MM.1S (cell line): Measurements from ENCODE around the gene TTLL11.

Source experiments
- DNase-seq: peaks from one replicate; pipeline ENCODE4 v3.0.0-alpha.2; 2015
- H2AFZ ChIP-seq: fragments of 300-600 bp; sonication (generic); 2 replicates; pipeline ENCODE4 v1.6.0; 2016; ENCODE audit warnings: antibody characterized with exemption, low read length
- H3F3A ChIP-seq: fragments of 300-600 bp; sonication (generic); 2 replicates; pipeline ENCODE4 v1.6.1; 2016; ENCODE audit warnings: mild to moderate bottlenecking, antibody characterized with exemption, low read length, moderate library complexity, mixed read lengths; ENCODE audit not compliant: insufficient read depth
- H3K27ac ChIP-seq: fragments of 300-600 bp; sonication (generic); 2 replicates; pipeline ENCODE4 v1.5.1; 2016; ENCODE audit warnings: mild to moderate bottlenecking, low read length
- H3K27me3 ChIP-seq: fragments of 300-600 bp; sonication (generic); replicated peaks from 2 replicates; pipeline ENCODE4 v1.6.0; 2016; ENCODE audit warnings: low read length; ENCODE audit not compliant: insufficient read depth
- H3K36me3 ChIP-seq: fragments of 300-600 bp; sonication (generic); replicated peaks from 2 replicates; pipeline ENCODE4 v1.6.1; 2016; ENCODE audit warnings: mild to moderate bottlenecking, low read length, mixed read lengths; ENCODE audit not compliant: insufficient read depth
- H3K4me1 ChIP-seq: fragments of 300-600 bp; sonication (generic); 2 replicates; pipeline ENCODE4 v1.6.1; 2016; ENCODE audit warnings: low read length, mixed read lengths
- H3K4me2 ChIP-seq: fragments of 300-600 bp; sonication (generic); 2 replicates; pipeline ENCODE4 v1.6.0; 2016; ENCODE audit warnings: low read depth, low read length
- H3K4me3 ChIP-seq: fragments of 300-600 bp; sonication (generic); 2 replicates; pipeline ENCODE4 v1.5.1; 2016; ENCODE audit warnings: low read length, mixed read lengths
- H3K79me2 ChIP-seq: fragments of 300-600 bp; sonication (generic); 2 replicates; pipeline ENCODE4 v1.6.1; 2016; ENCODE audit warnings: mixed run types, low read length, mixed read lengths
- H3K9ac ChIP-seq: fragments of 300-600 bp; sonication (generic); 2 replicates; pipeline ENCODE4 v1.6.1; 2016; ENCODE audit warnings: low read length, mixed read lengths
- H3K9me2 ChIP-seq: fragments of 300-600 bp; sonication (generic); replicated peaks from 2 replicates; pipeline ENCODE4 v1.6.1; 2016; ENCODE audit warnings: mild to moderate bottlenecking, low read length, mixed read lengths; ENCODE audit not compliant: insufficient read depth
- H3K9me3 ChIP-seq: fragments of 300-600 bp; sonication (generic); replicated peaks from 2 replicates; pipeline ENCODE4 v1.6.1; 2016; ENCODE audit warnings: mild to moderate bottlenecking, low read length, mixed read lengths; ENCODE audit not compliant: insufficient read depth
- H4K20me1 ChIP-seq: fragments of 300-600 bp; sonication (generic); 2 replicates; pipeline ENCODE4 v1.6.1; 2016; ENCODE audit warnings: mild to moderate bottlenecking, low read length, moderate library complexity, mixed read lengths; ENCODE audit not compliant: insufficient read depth
- EZH2 ChIP-seq: fragments of 300-600 bp; sonication (generic); optimal IDR thresholded peaks from 2 replicates; pipeline ENCODE3; 2017; ENCODE audit warnings: low read depth, mild to moderate bottlenecking, antibody characterized with exemption, low read length, mixed read lengths
- EZH2phosphoT487 ChIP-seq: fragments of 300-600 bp; sonication (generic); IDR thresholded peaks from 2 replicates; pipeline ENCODE4 v1.6.1; 2018; ENCODE audit warnings: antibody characterized with exemption, low read length
- TF ChIP-seq, protein P1 (sequence below): fragments of 300-600 bp; sonication (generic); IDR thresholded peaks from 2 replicates; pipeline ENCODE4 v1.5.1; 2016; ENCODE audit warnings: antibody characterized with exemption, low read length, mixed read lengths

Gene TTLL11

GRCh38 chr9:121992571-121993212 lies 100.4 kb downstream of the TTLL11 start:
- no peaks in the 10 kb centered on the region for H3K27me3 ChIP-seq
- peak; percentile 77 for DNase-seq
- no peak overlapping the region for H3K9ac ChIP-seq
- no peak overlapping the region for H2AFZ ChIP-seq
- no peak overlapping the region for H3K4me2 ChIP-seq
- H3K4me3 ChIP-seq, result no peak overlapping the region
- H3K4me1 ChIP-seq, result no peaks in the 10 kb centered on the region
- H3F3A ChIP-seq, result no peaks in the 10 kb centered on the region
- no peaks in the 10 kb centered on the region for H3K36me3 ChIP-seq
- H4K20me1 ChIP-seq, result no peaks in the 10 kb centered on the region
- H3K27ac ChIP-seq, result no peak overlapping the region
- H3K79me2 ChIP-seq, result no peaks in the 10 kb centered on the region
- H3K9me3 ChIP-seq, result no peaks in the 10 kb centered on the region
- H3K9me2 ChIP-seq, result no peaks in the 10 kb centered on the region
- TF ChIP-seq, protein P1, sequence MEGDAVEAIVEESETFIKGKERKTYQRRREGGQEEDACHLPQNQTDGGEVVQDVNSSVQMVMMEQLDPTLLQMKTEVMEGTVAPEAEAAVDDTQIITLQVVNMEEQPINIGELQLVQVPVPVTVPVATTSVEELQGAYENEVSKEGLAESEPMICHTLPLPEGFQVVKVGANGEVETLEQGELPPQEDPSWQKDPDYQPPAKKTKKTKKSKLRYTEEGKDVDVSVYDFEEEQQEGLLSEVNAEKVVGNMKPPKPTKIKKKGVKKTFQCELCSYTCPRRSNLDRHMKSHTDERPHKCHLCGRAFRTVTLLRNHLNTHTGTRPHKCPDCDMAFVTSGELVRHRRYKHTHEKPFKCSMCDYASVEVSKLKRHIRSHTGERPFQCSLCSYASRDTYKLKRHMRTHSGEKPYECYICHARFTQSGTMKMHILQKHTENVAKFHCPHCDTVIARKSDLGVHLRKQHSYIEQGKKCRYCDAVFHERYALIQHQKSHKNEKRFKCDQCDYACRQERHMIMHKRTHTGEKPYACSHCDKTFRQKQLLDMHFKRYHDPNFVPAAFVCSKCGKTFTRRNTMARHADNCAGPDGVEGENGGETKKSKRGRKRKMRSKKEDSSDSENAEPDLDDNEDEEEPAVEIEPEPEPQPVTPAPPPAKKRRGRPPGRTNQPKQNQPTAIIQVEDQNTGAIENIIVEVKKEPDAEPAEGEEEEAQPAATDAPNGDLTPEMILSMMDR, result peak; percentile 83
- no peak for TF ChIP-seq EZH2

GRCh38 chr9:121991307-121991661 lies 101.8 kb downstream of the TTLL11 start:
- Histone ChIP-seq H3F3A (no peaks in the 10 kb centered on the region), H3K27me3 (no peaks in the 10 kb centered on the region), H4K20me1 (no peaks in the 10 kb centered on the region), H3K9ac (no peak overlapping the region), H2AFZ (no peak overlapping the region), H3K4me1 (no peaks in the 10 kb centered on the region), H3K36me3 (no peaks in the 10 kb centered on the region), H3K9me3 (no peaks in the 10 kb centered on the region), H3K4me2 (no peak overlapping the region), H3K4me3 (no peak overlapping the region), H3K9me2 (no peaks in the 10 kb centered on the region), H3K27ac (no peak overlapping the region), H3K79me2 (no peaks in the 10 kb centered on the region)
- no peak for TF ChIP-seq EZH2phosphoT487
- TF ChIP-seq EZH2, result no peak
- TF ChIP-seq, protein P1, result no peak
- no peak for DNase-seq

GRCh38 chr9:121990600-121991306 lies 102.4 kb downstream of the TTLL11 start:
- TF ChIP-seq, protein P1, result no peak
- TF ChIP-seq EZH2phosphoT487 (no peak), EZH2 (no peak)
- H3K9me2 ChIP-seq, result no peaks in the 10 kb centered on the region
- H3K4me1 ChIP-seq, result no peaks in the 10 kb centered on the region
- DNase-seq, result no peak
- no peaks in the 10 kb centered on the region for H3K79me2 ChIP-seq
- no peaks in the 10 kb centered on the region for H3K9me3 ChIP-seq
- H3K4me2 ChIP-seq, result no peak overlapping the region
- no peak overlapping the region for H3K4me3 ChIP-seq
- H3K27ac ChIP-seq, result no peak overlapping the region
- H2AFZ ChIP-seq, result no peak overlapping the region
- H3K36me3 ChIP-seq, result no peaks in the 10 kb centered on the region
- H3K27me3 ChIP-seq, result no peaks in the 10 kb centered on the region
- H4K20me1 ChIP-seq, result no peaks in the 10 kb centered on the region
- no peaks in the 10 kb centered on the region for H3F3A ChIP-seq
- H3K9ac ChIP-seq, result no peak overlapping the region
